ENCODE results near the gene ZNF438.

ZNF438 gene

DNA sequence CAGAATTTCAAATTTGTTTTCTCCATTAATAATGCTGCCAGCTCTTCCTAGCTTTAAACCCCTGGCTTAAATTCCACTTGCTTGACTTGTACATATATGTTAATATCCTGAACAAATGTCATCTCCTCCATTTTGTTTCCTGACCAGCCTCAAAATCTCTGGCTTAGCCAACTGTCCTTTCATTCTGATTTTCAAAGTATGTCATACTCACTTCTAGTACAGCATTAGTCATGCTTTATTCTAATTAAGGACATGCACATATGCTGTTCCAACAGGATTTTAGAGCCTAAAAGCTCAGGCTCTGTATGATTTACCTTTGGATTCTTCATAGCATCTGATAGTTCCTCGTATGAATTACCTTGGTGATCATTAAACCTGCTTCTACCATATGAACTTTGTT is 158.3 kb downstream of the ZNF438 start:
- no peak for DNase-seq

DNA sequence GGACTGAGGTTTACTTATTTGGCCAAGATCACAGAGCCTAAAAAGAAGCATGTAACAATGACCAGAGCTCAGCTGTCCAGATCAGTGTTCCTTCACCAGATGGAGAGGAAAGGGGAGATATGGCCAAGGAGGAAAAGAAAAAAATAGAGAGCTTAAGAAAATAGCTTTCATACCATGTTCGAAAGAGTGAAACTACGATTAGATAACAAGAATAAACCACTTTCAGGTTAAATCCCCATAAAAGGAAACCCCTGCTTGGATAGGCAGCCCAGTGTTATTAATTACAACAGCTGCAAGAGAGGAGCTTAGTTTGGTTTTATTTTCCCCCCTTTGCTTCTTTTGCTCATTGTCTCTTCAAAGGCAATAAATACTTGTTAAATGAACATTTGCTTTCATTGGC is 160.8 kb downstream of the ZNF438 start:
- DNase-seq = no peak

GRCh38 chr10:30869566-30869965 is 162.1 kb downstream of the ZNF438 start:
- no peak for DNase-seq

GRCh38 chr10:30868611-30869010 is 163.1 kb downstream of the ZNF438 start:
- no peak for DNase-seq

DNA sequence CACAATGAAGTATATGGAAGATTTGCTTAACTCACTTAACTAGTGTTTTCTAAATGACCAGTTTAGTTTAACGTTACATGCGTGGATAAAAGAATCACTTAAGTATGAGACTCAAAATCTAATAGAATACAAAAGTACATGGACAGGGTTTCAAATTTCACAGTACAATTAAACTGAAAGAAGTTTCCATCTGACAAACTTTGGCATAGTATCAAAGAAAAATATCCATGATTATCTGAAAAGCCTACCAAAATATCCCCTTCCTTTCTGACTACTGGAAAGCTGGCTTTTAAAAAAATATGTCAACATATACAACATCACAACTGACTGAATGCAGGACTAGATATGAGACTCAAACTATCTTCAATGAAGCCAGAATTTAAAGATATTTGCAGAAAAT is 164.8 kb downstream of the ZNF438 start:
- DNase-seq = no peak

DNA sequence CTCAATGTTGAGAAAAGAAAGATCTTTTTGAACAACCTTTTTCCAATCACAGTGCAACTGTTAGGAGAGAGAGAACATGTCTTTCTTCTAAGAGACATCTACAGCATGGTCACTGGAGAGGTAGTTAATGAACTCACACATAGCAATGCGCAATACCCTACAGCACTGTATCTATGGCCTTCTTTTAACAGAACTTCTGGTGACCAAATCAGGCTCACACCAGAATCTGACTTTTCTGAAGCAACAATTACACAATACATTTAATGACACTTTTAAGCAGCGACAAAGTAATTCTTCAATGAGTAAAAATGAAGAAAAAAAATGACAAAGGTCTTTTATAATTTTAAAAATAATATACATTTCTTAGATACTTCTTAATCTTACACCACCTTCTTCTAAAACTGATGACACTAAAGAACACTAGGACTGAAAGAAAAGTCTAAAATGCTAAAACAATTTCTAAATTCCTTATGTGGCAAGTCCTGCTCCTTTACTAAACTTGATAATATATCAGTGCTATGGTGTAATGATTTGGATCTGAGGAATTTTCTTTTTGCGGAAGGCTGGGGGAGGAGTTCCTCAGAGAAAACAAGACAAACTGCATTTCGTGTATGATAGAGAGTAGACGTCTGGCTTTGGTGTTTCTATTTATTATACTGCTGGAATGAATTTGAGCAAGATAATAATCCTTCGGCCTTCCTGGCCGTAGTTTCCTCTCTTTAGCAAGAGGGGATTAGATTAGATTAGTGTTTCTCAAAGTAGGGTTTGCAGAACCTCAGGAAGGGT is 166.3 kb downstream of the ZNF438 start:
- no peak for DNase-seq

GRCh38 chr10:30863516-30864210 is 168.0 kb downstream of the ZNF438 start:
- no peak for DNase-seq

DNA sequence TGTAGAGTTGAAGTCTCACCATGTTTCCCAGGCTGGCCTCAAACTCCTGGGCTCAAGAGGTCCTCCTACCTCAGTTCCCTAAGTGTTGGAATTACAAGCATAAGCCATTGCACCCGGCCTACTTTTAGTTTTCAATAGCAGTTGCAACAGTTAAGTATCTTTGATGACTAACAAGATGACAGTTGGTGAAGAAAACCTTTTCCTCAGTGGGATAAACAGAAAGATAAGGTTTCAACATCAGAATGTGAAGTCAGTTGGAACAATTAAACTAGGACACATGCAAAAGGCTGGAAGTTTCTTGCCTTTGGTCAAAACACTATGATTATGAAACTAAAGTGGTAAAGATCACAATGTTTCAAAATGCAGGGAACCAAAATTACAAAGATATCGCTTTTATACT is 169.2 kb downstream of the ZNF438 start:
- DNase-seq = no peak

- no peak for DNase-seq
Observed at GRCh38 chr10:30861976-30862375, 169.7 kb downstream of the ZNF438 start.

DNA sequence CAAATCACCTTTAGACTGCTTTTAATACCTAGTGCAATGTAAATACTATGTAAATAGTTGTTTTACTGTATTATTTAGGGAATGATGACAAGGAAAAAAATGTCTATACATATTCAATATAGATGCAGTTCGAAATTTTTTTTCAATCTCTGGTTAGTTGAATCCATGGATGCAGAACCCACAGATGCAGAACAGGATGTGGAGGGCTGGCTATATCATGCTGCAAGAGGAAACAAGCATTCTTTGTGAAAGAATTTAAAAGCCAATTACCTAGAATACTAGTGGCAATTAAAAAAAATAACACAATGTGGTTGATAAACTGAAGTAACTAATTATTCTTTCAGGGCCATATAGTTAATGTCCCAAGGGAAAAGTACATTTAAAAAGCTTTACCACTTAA is 170.4 kb downstream of the ZNF438 start:
- DNase-seq = no peak

- DNase-seq = no peak
Observed at GRCh38 chr10:30858499-30858898, 173.2 kb downstream of the ZNF438 start.

GRCh38 chr10:30857803-30858202 is 173.9 kb downstream of the ZNF438 start:
- DNase-seq = no peak

- no peak for DNase-seq
Observed at GRCh38 chr10:30855131-30855530, 176.5 kb downstream of the ZNF438 start.

DNA sequence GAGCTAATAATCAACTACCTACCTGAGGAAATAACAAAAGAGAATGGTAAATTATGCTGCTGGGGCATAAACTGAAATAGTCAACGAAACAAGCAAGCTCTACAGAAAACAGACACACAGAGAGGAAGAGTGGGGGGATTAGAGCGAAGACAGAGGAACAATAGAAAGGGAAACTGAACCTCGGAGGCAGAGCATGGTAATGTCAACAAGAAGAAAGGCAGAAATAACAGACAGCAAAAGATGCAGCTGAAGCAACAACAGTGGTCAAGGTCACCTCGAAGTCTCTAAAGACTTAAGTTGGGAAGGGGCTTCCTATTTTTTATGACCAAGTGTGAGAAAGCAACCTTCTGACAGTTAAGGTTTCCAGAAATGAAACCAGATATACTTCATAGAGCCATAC is 177.0 kb downstream of the ZNF438 start:
- no peak for DNase-seq

DNA sequence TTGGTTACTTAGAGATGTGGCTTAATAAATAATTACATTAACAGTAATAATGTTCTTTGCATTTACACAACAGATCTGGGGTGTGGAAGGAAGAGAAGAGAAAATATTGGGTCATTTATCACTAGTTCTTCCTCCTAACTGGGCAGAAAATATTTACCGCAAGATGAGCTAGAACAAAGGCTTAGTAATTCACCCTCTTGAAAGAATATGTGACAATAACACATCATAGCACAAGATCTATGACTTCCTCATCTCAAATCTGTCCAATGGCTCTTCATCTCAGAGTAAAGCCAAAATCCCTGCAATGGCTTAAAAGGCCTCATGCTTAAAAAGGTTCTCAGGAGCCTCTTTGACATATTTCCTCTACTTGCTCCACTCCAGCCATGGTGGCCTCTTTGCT is 178.6 kb downstream of the ZNF438 start:
- DNase-seq = no peak

- no peak for DNase-seq
Observed at GRCh38 chr10:30850776-30851175, 180.9 kb downstream of the ZNF438 start.

DNA sequence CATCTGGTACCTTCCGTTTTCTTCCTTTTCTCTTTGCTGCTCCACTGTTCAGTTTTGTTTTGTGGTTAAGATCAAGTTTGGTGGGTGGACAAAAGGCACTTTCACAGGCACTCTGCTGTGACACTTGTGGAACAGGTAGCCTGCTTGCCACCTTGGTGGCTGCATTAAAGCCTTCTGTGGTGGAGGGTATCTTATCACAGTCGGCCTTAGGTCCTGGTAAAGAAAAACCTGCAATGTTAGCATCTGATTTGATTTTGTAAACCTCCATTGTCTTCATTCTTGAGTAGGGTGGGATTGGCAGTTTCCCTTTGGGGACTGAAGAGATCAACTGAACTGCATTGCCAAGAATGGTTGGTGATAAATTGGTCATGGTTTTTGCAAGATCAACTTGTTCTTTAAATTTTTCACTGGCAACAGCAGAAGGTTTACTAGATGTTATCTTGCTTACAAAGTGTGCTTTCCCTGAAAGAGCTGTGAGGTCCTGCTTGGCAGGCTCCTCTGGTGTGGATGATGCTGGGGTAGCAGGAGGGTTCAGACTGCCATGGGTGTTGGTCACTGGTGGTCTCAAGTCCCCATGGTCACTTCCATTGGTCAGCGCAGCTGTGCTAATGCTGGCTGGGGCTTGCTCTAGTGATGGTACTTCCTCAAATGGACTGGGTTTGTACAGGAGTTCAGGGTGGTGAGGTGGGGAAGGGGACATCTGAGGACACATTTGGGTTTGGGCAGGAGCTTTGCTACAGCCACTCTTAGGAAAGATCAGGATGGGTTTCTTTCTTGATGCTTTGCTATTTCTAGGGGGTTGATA is 182.2 kb downstream of the ZNF438 start:
- DNase-seq = no peak

- no peak for DNase-seq
Observed at GRCh38 chr10:30848396-30849032, 183.2 kb downstream of the ZNF438 start.

GRCh38 chr10:30847642-30848041 is 184.0 kb downstream of the ZNF438 start:
- no peak for DNase-seq

DNA sequence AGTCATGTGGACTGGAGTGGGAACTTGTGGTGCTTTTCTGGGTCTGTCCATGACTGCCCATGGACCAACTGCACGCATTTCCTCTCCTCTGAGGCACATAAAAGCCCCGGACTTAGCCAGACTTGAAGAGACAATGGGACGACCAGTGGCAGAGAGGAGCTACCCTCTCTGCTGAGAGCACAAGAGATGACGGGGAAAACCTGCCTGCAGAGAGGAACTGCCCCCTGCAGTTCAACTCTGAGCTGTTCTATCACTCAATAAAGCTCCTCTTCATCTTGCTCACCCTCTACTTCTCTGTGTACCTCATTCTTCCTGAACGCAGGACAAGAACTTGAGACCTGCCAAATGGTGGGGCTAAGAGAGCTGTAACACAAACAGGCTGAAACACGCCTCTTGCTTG is 184.5 kb downstream of the ZNF438 start:
- DNase-seq = no peak

GRCh38 chr10:30846710-30847109 is 185.0 kb downstream of the ZNF438 start:
- DNase-seq = no peak

- DNase-seq = no peak
Observed at GRCh38 chr10:30842894-30843293, 188.8 kb downstream of the ZNF438 start.

- no peak for DNase-seq
Observed at GRCh38 chr10:30842185-30842584, 189.5 kb downstream of the ZNF438 start.
